Upper lobe of right lung (tissue), 1 donor: Measurements from ENCODE around the gene VPS37D. TPM values are rescaled to one million over a fixed set of nuclear protein-coding genes. Genes with fewer than 3 reads are reported as not detected.
A peak's percentile ranks its signal among the peaks of the same experiment; 100 is the strongest.

Source experiments
- ATAC-seq: fragments of 200-7000 bp; cut with Tn5 transposase; one replicate; pipeline ENCODE4 v1.9.1; 2020; ENCODE audit warnings: mild to moderate bottlenecking, moderate library complexity
- DNase-seq: peaks from one replicate; pipeline ENCODE4 v3.0.0-alpha.2; 2020
- H3K27ac ChIP-seq: fragments of 200-600 bp; one replicate; pipeline ENCODE4 v1.8.0; 2022
- H3K27me3 ChIP-seq: fragments of 200-600 bp; one replicate; pipeline ENCODE4 v1.8.0; 2022; ENCODE audit warnings: mild to moderate bottlenecking
- H3K36me3 ChIP-seq: fragments of 200-600 bp; one replicate; pipeline ENCODE4 v1.8.0; 2022
- H3K4me1 ChIP-seq: fragments of 200-600 bp; one replicate; pipeline ENCODE4 v1.8.0; 2022
- H3K4me3 ChIP-seq: fragments of 200-600 bp; one replicate; pipeline ENCODE4 v1.8.0; 2022; ENCODE audit warnings: mild to moderate bottlenecking
- H3K9me3 ChIP-seq: fragments of 200-600 bp; one replicate; pipeline ENCODE4 v1.8.0; 2022
- CTCF ChIP-seq: fragments of 200-600 bp; IDR thresholded peaks from one replicate; pipeline ENCODE4 v1.8.0; 2022; ENCODE audit warnings: antibody characterized with exemption
- intact Hi-C: fragments of 100-400 bp; cut with DNase I; formaldehyde crosslinking; loops from one replicate; pipeline ENCODE4 v1.11.0; 2022
- total RNA-seq: library from RNA; stranded (reverse); fragmentation: NEBNext Ultra II Directional; extraction: Animal tissue kit (Norgen Biotek cat#: 25700); gene quantifications from one replicate; pipeline ENCODE4 v1.2.1, GENCODE V29; 2021
- donor health status: DM: no; HTN: yes; CAD: no; lungs with severe emphysema.

VPS37D gene
- total RNA-seq, 1 donor from 2014 or later = 1.4 TPM

GRCh38 chr7:73683788-73684693, 16.4 kb downstream of the VPS37D start:
- no peak for DNase-seq

GRCh38 chr7:73685311-73685710, 17.7 kb downstream of the VPS37D start:
- Histone ChIP-seq H3K27me3 (no peaks in the 10 kb centered on the region), H3K9me3 (no peaks in the 10 kb centered on the region), H3K4me1 (peaks cover 24% of the 10 kb centered on the region), H3K4me3 (no peak overlapping the region), H3K36me3 (peaks cover 39% of the 10 kb centered on the region), H3K27ac (no peak overlapping the region)
- ATAC-seq = no peak
- intact Hi-C loops = no loop called here
- no peak for DNase-seq
- TF ChIP-seq CTCF = no peak

More at GRCh38 chr7:73683788-73684693, 16.4 kb downstream of the VPS37D start:
- no peak for TF ChIP-seq CTCF
- Histone ChIP-seq H3K9me3 (no peaks in the 10 kb centered on the region), H3K36me3 (peaks cover 29% of the 10 kb centered on the region), H3K27ac (peak overlapping the region; percentile 88), H3K27me3 (no peaks in the 10 kb centered on the region), H3K4me1 (peaks cover 24% of the 10 kb centered on the region), H3K4me3 (peak overlapping the region; percentile 92)
- intact Hi-C loops = no loop called here
- ATAC-seq = no peak

GRCh38 chr7:73688288-73688687, 20.7 kb downstream of the VPS37D start:
- Histone ChIP-seq H3K27ac (no peak overlapping the region), H3K36me3 (peaks cover 67% of the 10 kb centered on the region), H3K4me3 (no peak overlapping the region), H3K4me1 (no peaks in the 10 kb centered on the region), H3K9me3 (no peaks in the 10 kb centered on the region), H3K27me3 (no peaks in the 10 kb centered on the region)
- ATAC-seq (no peak), DNase-seq (no peak)
- intact Hi-C loops = no loop called here
- TF ChIP-seq CTCF = no peak

- Histone ChIP-seq H3K9me3 (no peaks in the 10 kb centered on the region), H3K4me3 (no peak overlapping the region), H3K27ac (no peak overlapping the region), H3K4me1 (no peaks in the 10 kb centered on the region), H3K27me3 (no peaks in the 10 kb centered on the region), H3K36me3 (peaks cover 90% of the 10 kb centered on the region)
- no peak for DNase-seq
- ATAC-seq = no peak
- no peak for TF ChIP-seq CTCF
- intact Hi-C loops = no loop called here
Observed at GRCh38 chr7:73690646-73691045, 23.0 kb downstream of the VPS37D start.

GRCh38 chr7:73696372-73696771, 28.7 kb downstream of the VPS37D start:
- intact Hi-C loops = no loop called here
- TF ChIP-seq CTCF = no peak
- H3K36me3 ChIP-seq = peaks cover 72% of the 10 kb centered on the region

More at GRCh38 chr7:73696372-73696771, 28.7 kb downstream of the VPS37D start:
- Histone ChIP-seq H3K4me1 (no peaks in the 10 kb centered on the region), H3K9me3 (no peaks in the 10 kb centered on the region), H3K27ac (no peak overlapping the region), H3K27me3 (no peaks in the 10 kb centered on the region), H3K4me3 (no peak overlapping the region)
- no peak for ATAC-seq
- DNase-seq = no peak
